BLaER1 (cell line): ENCODE data around the gene PRICKLE2.
A peak's percentile ranks its signal among the peaks of the same experiment; 100 is the strongest.

ENCODE experiments used
- H3K27ac ChIP-seq: shearing (Covaris generic); formaldehyde crosslinking; 2 replicates; pipeline ENCODE4 v1.8.1; 2022
- H3K27me3 ChIP-seq: shearing (Covaris generic); formaldehyde crosslinking; 2 replicates; pipeline ENCODE4 v1.8.1; 2022
- H3K36me3 ChIP-seq: shearing (Covaris generic); formaldehyde crosslinking; 2 replicates; pipeline ENCODE4 v1.8.1; 2022
- H3K4me1 ChIP-seq: shearing (Covaris generic); formaldehyde crosslinking; 2 replicates; pipeline ENCODE4 v1.8.1; 2022
- H3K4me2 ChIP-seq: shearing (Covaris generic); formaldehyde crosslinking; 2 replicates; pipeline ENCODE4 v1.8.1; 2022
- H3K4me3 ChIP-seq: shearing (Covaris generic); formaldehyde crosslinking; 2 replicates; pipeline ENCODE4 v1.8.1; 2022
- H3K9ac ChIP-seq: shearing (Covaris generic); formaldehyde crosslinking; 2 replicates; pipeline ENCODE4 v1.8.1; 2022
- H3K9me3 ChIP-seq: shearing (Covaris generic); formaldehyde crosslinking; 2 replicates; pipeline ENCODE4 v1.8.1; 2022
- H4K20me1 ChIP-seq: shearing (Covaris generic); formaldehyde crosslinking; 2 replicates; pipeline ENCODE4 v1.8.1; 2022
- Cebpa-rat ChIP-seq: shearing (Covaris generic); IDR thresholded peaks from 2 replicates; pipeline ENCODE4 v1.8.1; 2022

The PRICKLE2 gene

DNA sequence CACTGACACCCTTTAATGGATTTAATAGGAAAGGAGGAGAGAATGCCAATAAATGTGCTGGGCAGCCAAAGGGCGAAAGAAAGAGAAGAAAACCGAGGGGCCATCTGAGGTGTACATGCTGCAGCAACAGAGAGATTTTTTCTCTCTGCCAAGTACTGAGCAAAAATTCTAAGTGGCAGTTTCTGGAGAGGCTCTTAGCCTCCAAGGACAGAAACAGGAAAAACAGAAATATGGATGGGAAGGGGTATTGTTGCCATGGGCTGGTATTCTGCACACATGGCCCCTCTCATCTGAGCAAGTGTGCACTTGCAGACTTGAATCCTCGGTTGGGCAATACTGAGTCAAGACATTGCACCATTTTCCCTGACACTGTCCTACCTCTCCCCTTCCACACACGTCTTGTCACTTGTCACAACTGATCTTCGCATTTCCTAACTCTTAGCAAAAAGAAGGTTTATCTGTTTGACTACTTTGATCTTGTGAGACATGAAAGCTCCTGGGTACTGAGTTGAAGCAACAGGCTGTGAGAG is 73.9 kb downstream of the PRICKLE2 start:
- Histone ChIP-seq H3K9me3 (0 out of 2 replicates have a peak, but pooled peaks cover 4% of the 10 kb centered on the region), H3K4me3 (no peak overlapping the region), H3K36me3 (no peaks in the 10 kb centered on the region), H3K27ac (no peak overlapping the region), H3K27me3 (no peaks in the 10 kb centered on the region), H3K4me1 (peaks cover 16% of the 10 kb centered on the region), H3K4me2 (no peak overlapping the region), H4K20me1 (no peaks in the 10 kb centered on the region), H3K9ac (no peak overlapping the region)
- no peak for TF ChIP-seq Cebpa-rat

DNA sequence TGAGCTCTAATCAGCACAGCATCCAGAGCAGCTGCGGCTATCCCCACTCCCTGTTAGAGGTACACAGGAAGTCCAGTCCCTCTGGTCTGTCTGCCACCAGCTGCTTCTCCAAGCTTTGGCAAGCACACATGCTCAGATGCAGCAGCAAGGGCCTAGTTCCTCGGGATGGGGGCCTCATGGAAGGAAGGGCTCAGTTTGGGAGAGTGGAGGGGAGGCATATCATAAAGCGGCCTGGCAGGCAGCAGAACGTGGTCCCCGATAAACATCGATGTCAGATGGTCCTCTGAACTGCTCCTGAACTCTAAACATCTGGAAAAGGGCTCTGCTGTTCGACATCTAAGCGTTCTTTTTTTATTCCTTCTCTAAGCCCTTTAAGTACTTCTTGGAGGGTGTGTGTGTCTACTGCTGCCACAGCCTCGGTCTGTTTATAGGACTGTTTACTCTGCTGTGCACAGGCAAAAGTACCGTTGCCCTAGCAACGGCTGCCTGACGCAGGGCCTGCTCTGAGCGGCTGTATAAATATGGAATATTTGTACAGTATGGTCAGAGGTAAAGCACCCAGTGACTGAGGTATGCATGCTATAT is 74.6 kb downstream of the PRICKLE2 start:
- no peak overlapping the region for H3K4me3 ChIP-seq
- no peak overlapping the region for H3K27ac ChIP-seq
- peaks cover 16% of the 10 kb centered on the region for H3K4me1 ChIP-seq
- no peaks in the 10 kb centered on the region for H3K36me3 ChIP-seq
- no peak overlapping the region for H3K4me2 ChIP-seq
- no peak for TF ChIP-seq Cebpa-rat
- H3K9ac ChIP-seq, result no peak overlapping the region
- no peaks in the 10 kb centered on the region for H4K20me1 ChIP-seq
- no peaks in the 10 kb centered on the region for H3K27me3 ChIP-seq
- 0 out of 2 replicates have a peak, but pooled peaks cover 4% of the 10 kb centered on the region for H3K9me3 ChIP-seq

- no peak overlapping the region for H3K4me3 ChIP-seq
- peaks cover 16% of the 10 kb centered on the region for H3K4me1 ChIP-seq
- H3K27ac ChIP-seq, result no peak overlapping the region
- no peaks in the 10 kb centered on the region for H3K27me3 ChIP-seq
- no peak overlapping the region for H3K9ac ChIP-seq
- no peak for TF ChIP-seq Cebpa-rat
- peak overlapping the region; percentile 11; the same call in 1 of the 2 replicates for H3K4me2 ChIP-seq
- 0 out of 2 replicates have a peak, but pooled peaks cover 4% of the 10 kb centered on the region for H3K9me3 ChIP-seq
- no peaks in the 10 kb centered on the region for H3K36me3 ChIP-seq
- H4K20me1 ChIP-seq, result no peaks in the 10 kb centered on the region
Observed at GRCh38 chr3:64149886-64150285, 75.4 kb downstream of the PRICKLE2 start.

DNA sequence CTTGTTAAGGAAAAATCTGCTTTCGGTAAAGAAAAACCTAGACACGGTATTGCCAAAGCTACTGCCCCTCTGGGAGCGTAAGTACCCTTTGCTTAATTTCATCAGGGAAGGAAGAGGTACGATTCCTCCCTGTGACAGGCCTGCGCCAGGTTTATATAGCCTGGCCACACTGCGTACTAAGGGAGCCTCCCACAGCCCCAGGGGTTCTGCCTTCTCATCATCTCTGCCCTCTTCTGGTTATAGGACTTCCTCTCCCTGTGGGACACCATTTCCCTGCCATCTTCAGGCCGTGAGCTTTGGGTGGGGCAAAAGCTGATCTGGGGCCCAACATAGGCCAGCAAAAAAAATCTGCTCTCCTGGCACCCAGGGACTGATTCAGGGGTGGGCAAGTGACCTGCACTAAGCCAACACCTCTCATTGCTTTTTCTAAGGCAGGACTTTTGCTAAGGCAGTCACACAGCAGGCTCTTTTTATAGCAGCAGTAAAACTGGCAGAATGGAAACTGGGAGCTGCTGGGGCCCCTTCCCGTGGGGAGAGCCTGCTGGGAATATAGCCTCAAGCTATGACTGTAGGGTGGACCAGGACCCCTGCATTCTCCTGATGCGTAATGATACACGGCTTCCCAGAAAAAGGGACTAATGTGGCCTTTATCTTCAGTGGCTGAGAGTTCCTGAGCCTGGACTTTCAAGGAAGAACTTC is 76.2 kb downstream of the PRICKLE2 start:
- no peak overlapping the region for H3K9ac ChIP-seq
- 0 out of 2 replicates have a peak, but pooled peaks cover 4% of the 10 kb centered on the region for H3K9me3 ChIP-seq
- H3K4me1 ChIP-seq, result peaks cover 16% of the 10 kb centered on the region
- no peaks in the 10 kb centered on the region for H4K20me1 ChIP-seq
- H3K27ac ChIP-seq, result no peak overlapping the region
- no peaks in the 10 kb centered on the region for H3K36me3 ChIP-seq
- H3K4me2 ChIP-seq, result 0 out of 2 replicates have a peak overlapping the region, but pooled peaks have one; percentile 11
- TF ChIP-seq Cebpa-rat, result no peak
- H3K27me3 ChIP-seq, result no peaks in the 10 kb centered on the region
- H3K4me3 ChIP-seq, result no peak overlapping the region

DNA sequence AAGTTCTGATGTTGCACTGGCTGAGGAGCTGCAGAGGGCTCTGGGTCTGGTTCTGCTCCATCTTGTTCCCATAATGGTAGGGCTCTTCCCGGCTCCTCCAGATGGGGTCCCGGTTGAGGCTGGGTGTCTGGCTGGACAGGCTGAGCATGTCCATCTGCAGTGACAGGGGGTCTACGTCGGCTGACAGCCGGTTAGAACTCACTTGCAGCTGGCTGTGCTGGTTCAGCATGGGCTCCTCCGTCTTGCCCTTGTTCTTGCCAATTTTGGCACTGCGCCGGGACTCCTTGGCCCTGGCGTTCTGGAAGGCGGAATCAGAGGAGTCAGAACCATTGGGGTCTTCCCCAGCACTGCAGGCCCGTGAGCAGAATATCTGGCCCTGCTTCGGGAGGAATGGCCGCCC is 78.1 kb downstream of the PRICKLE2 start:
- Histone ChIP-seq H3K27me3 (no peaks in the 10 kb centered on the region), H3K4me1 (peaks cover 16% of the 10 kb centered on the region), H3K9me3 (0 out of 2 replicates have a peak, but pooled peaks cover 4% of the 10 kb centered on the region), H3K9ac (no peak overlapping the region), H4K20me1 (no peaks in the 10 kb centered on the region), H3K4me2 (no peak overlapping the region), H3K4me3 (no peak overlapping the region), H3K27ac (no peak overlapping the region), H3K36me3 (no peaks in the 10 kb centered on the region)
- no peak for TF ChIP-seq Cebpa-rat

GRCh38 chr3:64145438-64145837 is 79.8 kb downstream of the PRICKLE2 start:
- no peak overlapping the region for H3K9ac ChIP-seq
- H3K27ac ChIP-seq, result no peak overlapping the region
- H3K4me2 ChIP-seq, result no peak overlapping the region
- peaks cover 15% of the 10 kb centered on the region for H3K4me1 ChIP-seq
- no peaks in the 10 kb centered on the region for H3K36me3 ChIP-seq
- no peak for TF ChIP-seq Cebpa-rat
- no peak overlapping the region for H3K4me3 ChIP-seq
- no peaks in the 10 kb centered on the region for H3K9me3 ChIP-seq
- H4K20me1 ChIP-seq, result no peaks in the 10 kb centered on the region
- H3K27me3 ChIP-seq, result no peaks in the 10 kb centered on the region

DNA sequence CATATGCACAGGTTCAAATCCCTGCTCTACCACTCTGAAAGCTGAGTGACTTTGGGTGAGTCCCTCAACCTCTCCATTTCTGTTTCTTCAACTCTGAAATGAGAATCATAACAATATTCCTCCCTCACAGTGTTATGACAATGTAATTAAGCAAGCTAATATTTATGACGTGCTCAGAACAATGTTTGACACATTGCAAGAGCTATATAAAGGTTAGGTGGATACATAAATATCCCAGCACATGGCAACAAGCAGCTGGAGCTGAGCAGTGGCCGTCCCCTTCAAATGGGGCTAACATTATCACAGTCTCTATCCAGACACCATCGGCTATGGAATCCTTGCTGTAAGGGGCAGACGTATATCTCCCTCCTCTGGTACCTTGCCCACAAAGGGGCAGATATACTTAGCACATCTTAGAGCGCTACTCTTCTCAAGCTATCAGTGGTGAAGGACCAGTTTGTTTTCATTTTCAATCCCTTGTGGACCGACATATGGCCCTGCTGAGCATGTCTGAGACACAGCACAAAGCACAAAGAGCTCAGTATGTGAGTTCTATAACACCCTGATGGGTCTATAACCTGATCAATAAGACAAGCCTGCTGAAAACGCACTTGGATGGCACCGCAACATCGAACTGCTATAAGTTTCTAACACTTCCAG is 80.9 kb downstream of the PRICKLE2 start:
- Histone ChIP-seq H3K4me2 (no peak overlapping the region), H3K4me3 (no peak overlapping the region), H3K9ac (no peak overlapping the region), H3K27ac (no peak overlapping the region), H4K20me1 (no peaks in the 10 kb centered on the region), H3K4me1 (peaks cover 4% of the 10 kb centered on the region; the same call in 1 of the 2 replicates), H3K9me3 (no peaks in the 10 kb centered on the region), H3K27me3 (no peaks in the 10 kb centered on the region), H3K36me3 (no peaks in the 10 kb centered on the region)
- no peak for TF ChIP-seq Cebpa-rat

- TF ChIP-seq Cebpa-rat, result no peak
- Histone ChIP-seq H3K36me3 (no peaks in the 10 kb centered on the region), H3K27me3 (no peaks in the 10 kb centered on the region), H3K4me2 (no peak overlapping the region), H3K4me3 (no peak overlapping the region), H3K9me3 (no peaks in the 10 kb centered on the region), H3K4me1 (no peaks in the 10 kb centered on the region), H3K27ac (no peak overlapping the region), H3K9ac (no peak overlapping the region), H4K20me1 (no peaks in the 10 kb centered on the region)
Observed at GRCh38 chr3:64143409-64144130, 81.7 kb downstream of the PRICKLE2 start.

- H3K4me2 ChIP-seq, result no peak overlapping the region
- H3K9me3 ChIP-seq, result no peaks in the 10 kb centered on the region
- no peak overlapping the region for H3K4me3 ChIP-seq
- H3K27me3 ChIP-seq, result no peaks in the 10 kb centered on the region
- TF ChIP-seq Cebpa-rat, result no peak
- no peaks in the 10 kb centered on the region for H3K4me1 ChIP-seq
- no peaks in the 10 kb centered on the region for H3K36me3 ChIP-seq
- no peak overlapping the region for H3K9ac ChIP-seq
- H4K20me1 ChIP-seq, result no peaks in the 10 kb centered on the region
- no peak overlapping the region for H3K27ac ChIP-seq
Observed at GRCh38 chr3:64141476-64141875, 83.8 kb downstream of the PRICKLE2 start.
